OCI-LY7 (cell line): Measurements from ENCODE around the gene NMT1.

Experiments
- CTCF ChIP-seq: fragments of 200-600 bp; sonication (generic); conservative IDR thresholded peaks from 2 replicates; pipeline ENCODE4 v1.5.1; 2014; ENCODE audit warnings: mild to moderate bottlenecking, antibody characterized with exemption, low read length, moderate library complexity, mixed read lengths
- EZH2phosphoT487 ChIP-seq: fragments of 200-600 bp; sonication (generic); IDR thresholded peaks from 2 replicates; pipeline ENCODE4 v1.6.1; 2018; ENCODE audit warnings: low read depth, borderline replicate concordance, mild to moderate bottlenecking, mixed run types, antibody characterized with exemption, low read length, moderate library complexity, mixed read lengths

GRCh38 chr17:45127548-45128300 is 66.6 kb downstream of the NMT1 start:
- TF ChIP-seq CTCF = no peak
- TF ChIP-seq EZH2phosphoT487 = no peak
